ENCODE measurements around the gene SEC31B. TPM values are rescaled to one million over a fixed set of nuclear protein-coding genes. Genes with fewer than 3 reads are reported as not detected.
A peak's percentile ranks its signal among the peaks of the same experiment; 100 is the strongest.

Gene SEC31B
- total and polyA plus RNA-seq, 9 of the 15 experiments (the other 6 are each of a cell fraction or from before 2014, with no cell fraction given) = 0.91 to 7.0 (median 2.4) TPM

DNA sequence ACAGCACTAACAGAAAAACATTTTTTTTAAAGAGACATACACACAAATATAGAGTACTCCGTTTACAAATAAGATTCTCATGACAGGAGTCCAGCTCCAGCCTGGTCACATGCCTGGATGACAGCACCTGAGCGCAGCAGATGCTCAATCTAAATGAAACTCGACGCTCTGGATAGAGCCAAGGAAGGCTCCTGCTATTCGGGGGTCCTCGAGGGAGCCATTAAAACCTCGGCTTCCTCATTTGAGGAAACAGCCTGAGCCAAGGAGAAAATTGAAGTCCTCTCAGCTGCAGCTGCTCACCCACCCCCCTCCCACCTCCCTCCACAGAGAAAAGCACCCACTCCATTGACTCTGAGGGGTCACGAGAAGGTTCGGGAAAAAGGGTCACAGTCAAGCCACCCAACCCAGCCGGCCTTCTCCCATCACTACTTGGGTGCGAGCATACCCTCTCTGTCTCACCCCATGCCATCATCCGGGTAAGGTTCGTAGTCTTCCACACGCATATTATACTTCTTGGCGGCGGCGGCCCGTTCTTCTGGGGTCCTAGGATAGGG, 9.3 kb upstream of the SEC31B start (continued):
- TF ChIP-seq HCFC1 (IDR thresholded peaks at IDR 0.05; ENCODE audit: low read depth, low read length) (no peak), ZNF584 (CRISPR knock-in tag; IDR thresholded peaks at IDR 0.05; ENCODE audit: low read depth) (no peak), RCOR1 (IDR thresholded peaks at IDR 0.05; ENCODE audit: borderline replicate concordance in 1 of 2, low read depth in 2 of 2, low read length in 2 of 2) (no peak), MGA (IDR thresholded peaks at IDR 0.05) (peak; percentile 52), SRF (CRISPR knock-in tag; IDR thresholded peaks at IDR 0.05) (no peak), NUFIP1 (IDR thresholded peaks at IDR 0.05; ENCODE audit: partially characterized antibody) (no peak), ZFP91 (CRISPR knock-in tag; IDR thresholded peaks at IDR 0.05) (0 out of 2 replicates have a peak, but pooled peaks have one; percentile 44), ARHGAP35 (IDR thresholded peaks at IDR 0.05; ENCODE audit: partially characterized antibody) (no peak), HOXB6 (CRISPR knock-in tag; IDR thresholded peaks at IDR 0.05; ENCODE audit: borderline replicate concordance) (no peak)
